KMS-11 (cell line): ENCODE measurements around the gene GALNS.
A peak's percentile ranks its signal among the peaks of the same experiment; 100 is the strongest.

Experiments used
- H2AFZ ChIP-seq: fragments of 200-600 bp; sonication (generic); 2 replicates; pipeline ENCODE4 v1.6.1; 2016; ENCODE audit warnings: antibody characterized with exemption, mixed run types, low read depth
- H3K27ac ChIP-seq: fragments of 200-600 bp; sonication (generic); 2 replicates; pipeline ENCODE4 v1.6.1; 2016; ENCODE audit warnings: mild to moderate bottlenecking, mixed run types
- H3K27me3 ChIP-seq: fragments of 200-600 bp; sonication (generic); 2 replicates; pipeline ENCODE4 v1.6.1; 2017; ENCODE audit warnings: mild to moderate bottlenecking, low read depth, mixed run types, moderate library complexity; ENCODE audit not compliant: insufficient read depth
- H3K36me3 ChIP-seq: fragments of 200-600 bp; sonication (generic); 2 replicates; pipeline ENCODE4 v1.6.1; 2017; ENCODE audit warnings: mild to moderate bottlenecking, mixed run types; ENCODE audit not compliant: insufficient read depth
- H3K4me1 ChIP-seq: fragments of 200-600 bp; sonication (generic); 2 replicates; pipeline ENCODE4 v1.6.1; 2016; ENCODE audit warnings: mild to moderate bottlenecking, low read depth, mixed run types; ENCODE audit not compliant: poor library complexity, severe bottlenecking
- H3K4me2 ChIP-seq: fragments of 200-600 bp; sonication (generic); 2 replicates; pipeline ENCODE4 v1.7.0; 2016; ENCODE audit warnings: mild to moderate bottlenecking, mixed run types
- H3K4me3 ChIP-seq: fragments of 200-600 bp; sonication (generic); IDR thresholded peaks from 2 replicates; pipeline ENCODE4 v1.6.1; 2017; ENCODE audit warnings: low read depth, low read length, mixed read lengths; ENCODE audit not compliant: insufficient read depth
- H3K79me2 ChIP-seq: fragments of 200-600 bp; sonication (generic); 2 replicates; pipeline ENCODE4 v1.6.1; 2016; ENCODE audit warnings: low read depth, mixed run types; ENCODE audit not compliant: insufficient read depth
- H3K9ac ChIP-seq: fragments of 200-600 bp; sonication (generic); 2 replicates; pipeline ENCODE4 v1.6.1; 2016; ENCODE audit warnings: mild to moderate bottlenecking, mixed run types
- H4K20me1 ChIP-seq: fragments of 200-600 bp; sonication (generic); 2 replicates; pipeline ENCODE4 v1.6.1; 2016; ENCODE audit warnings: mild to moderate bottlenecking, mixed run types; ENCODE audit not compliant: insufficient read depth
- TF ChIP-seq, protein P1 (sequence below): fragments of 200-600 bp; sonication (generic); conservative IDR thresholded peaks from 2 replicates; pipeline ENCODE4 v1.6.1; 2017; ENCODE audit warnings: low read depth, mild to moderate bottlenecking, antibody characterized with exemption, low read length, moderate library complexity, mixed read lengths

The GALNS gene

DNA sequence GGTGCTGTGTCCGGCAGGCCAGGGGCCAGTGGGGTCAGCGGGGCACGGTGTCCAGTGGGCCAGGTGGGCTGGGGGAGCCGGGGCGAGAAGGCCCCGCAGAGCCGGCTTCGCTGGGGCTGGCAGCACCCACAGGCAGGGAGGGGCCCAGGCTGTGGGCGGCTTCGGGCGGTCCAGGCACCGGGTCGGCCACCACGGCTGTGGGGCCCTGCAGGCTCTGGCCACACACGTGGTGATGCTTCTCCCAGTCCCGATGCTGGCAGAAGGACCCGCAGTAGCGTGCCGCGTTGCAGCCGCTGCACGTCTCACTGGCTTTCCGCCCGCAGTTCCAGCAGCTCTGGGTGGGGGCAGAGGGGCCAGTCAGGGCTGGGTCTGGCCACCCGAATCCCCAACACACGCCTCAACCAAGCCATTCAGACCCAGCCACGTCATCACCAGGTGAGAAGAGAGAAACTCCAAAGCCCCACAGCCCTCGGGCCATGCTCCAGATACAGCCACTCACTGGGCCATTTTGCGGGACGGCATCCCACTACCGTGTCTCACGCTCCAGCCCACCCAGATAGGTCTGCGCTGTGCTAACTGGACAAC, 20.3 kb upstream of the GALNS start:
- H3K4me3 ChIP-seq: no peak overlapping the region
- no peak overlapping the region for H3K9ac ChIP-seq
- TF ChIP-seq, protein P1, sequence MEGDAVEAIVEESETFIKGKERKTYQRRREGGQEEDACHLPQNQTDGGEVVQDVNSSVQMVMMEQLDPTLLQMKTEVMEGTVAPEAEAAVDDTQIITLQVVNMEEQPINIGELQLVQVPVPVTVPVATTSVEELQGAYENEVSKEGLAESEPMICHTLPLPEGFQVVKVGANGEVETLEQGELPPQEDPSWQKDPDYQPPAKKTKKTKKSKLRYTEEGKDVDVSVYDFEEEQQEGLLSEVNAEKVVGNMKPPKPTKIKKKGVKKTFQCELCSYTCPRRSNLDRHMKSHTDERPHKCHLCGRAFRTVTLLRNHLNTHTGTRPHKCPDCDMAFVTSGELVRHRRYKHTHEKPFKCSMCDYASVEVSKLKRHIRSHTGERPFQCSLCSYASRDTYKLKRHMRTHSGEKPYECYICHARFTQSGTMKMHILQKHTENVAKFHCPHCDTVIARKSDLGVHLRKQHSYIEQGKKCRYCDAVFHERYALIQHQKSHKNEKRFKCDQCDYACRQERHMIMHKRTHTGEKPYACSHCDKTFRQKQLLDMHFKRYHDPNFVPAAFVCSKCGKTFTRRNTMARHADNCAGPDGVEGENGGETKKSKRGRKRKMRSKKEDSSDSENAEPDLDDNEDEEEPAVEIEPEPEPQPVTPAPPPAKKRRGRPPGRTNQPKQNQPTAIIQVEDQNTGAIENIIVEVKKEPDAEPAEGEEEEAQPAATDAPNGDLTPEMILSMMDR: no peak
- no peaks in the 10 kb centered on the region for H3K36me3 ChIP-seq
- H3K4me1 ChIP-seq: peaks cover 15% of the 10 kb centered on the region
- no peaks in the 10 kb centered on the region for H4K20me1 ChIP-seq
- H2AFZ ChIP-seq: no peak overlapping the region
- H3K27me3 ChIP-seq: peaks cover 63% of the 10 kb centered on the region
- no peaks in the 10 kb centered on the region for H3K79me2 ChIP-seq
- H3K4me2 ChIP-seq: no peak overlapping the region
- no peak overlapping the region for H3K27ac ChIP-seq

DNA sequence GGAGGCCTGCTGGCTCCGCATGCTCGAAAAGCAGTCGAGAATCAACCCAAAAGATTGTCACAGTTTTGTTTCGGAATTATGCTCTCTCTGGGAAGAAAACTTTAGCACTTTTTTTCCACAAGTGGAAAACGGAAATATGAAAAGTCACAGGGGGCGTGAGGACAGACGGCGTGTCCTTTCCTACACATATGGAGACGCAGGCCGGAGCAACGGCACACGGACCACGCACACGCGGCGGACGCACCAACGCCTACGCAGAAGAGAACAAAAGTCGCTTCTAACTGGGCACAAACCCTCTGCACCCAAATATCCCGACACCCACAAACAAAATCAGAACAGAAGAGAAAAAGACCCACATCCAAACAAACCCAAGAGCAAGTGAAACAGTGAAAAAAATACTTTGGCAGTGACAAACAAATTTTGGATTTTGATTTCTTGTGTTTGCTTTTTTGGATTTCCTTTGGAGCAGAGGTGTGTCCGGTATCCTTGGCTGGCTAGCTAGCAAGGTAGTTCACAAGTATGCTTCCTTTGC, 19.0 kb upstream of the GALNS start:
- TF ChIP-seq, protein P1: no peak
- Histone ChIP-seq H3K36me3 (no peaks in the 10 kb centered on the region), H3K27me3 (peaks cover 76% of the 10 kb centered on the region)

DNA sequence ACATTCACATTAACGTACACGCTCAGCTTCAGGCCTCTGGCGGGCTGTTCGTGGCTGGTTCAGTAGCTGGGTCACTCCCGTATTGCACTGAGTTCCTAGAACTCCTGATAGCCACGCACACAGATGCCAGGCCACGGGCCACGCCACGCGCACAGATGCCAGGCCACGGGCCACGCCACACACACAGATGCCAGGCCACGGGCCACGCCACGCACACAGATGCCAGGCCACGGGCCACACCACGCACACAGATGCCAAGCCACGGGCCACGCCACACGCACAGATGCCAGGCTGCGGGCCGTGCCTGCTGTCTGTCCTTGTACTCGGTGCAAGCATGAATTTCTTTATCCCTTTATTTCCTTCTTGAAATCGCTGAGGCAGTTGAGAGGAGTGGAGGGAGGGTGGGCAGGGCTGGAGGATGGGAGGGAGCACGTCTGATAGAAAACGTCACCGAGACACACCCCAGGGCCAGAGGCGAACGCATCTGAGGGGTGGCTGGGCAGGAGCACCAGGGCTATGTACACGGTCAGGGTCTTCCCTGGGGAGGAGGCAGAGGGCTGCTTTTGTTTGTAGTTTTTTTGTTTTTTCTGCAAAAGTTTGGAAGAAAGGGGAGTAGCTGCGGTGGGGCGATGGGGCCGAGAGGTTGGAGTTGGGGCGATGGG, 18.3 kb upstream of the GALNS start:
- Histone ChIP-seq H3K27ac (no peak overlapping the region), H3K4me2 (no peak overlapping the region), H3K4me1 (peaks cover 15% of the 10 kb centered on the region), H3K27me3 (peaks cover 83% of the 10 kb centered on the region), H3K4me3 (no peak overlapping the region), H2AFZ (no peak overlapping the region), H4K20me1 (no peaks in the 10 kb centered on the region), H3K79me2 (no peaks in the 10 kb centered on the region), H3K36me3 (no peaks in the 10 kb centered on the region), H3K9ac (no peak overlapping the region)
- TF ChIP-seq, protein P1: no peak

More for the DNA sequence above, 19.0 kb upstream of the GALNS start:
- H3K4me3 ChIP-seq: no peak overlapping the region
- H3K4me1 ChIP-seq: peaks cover 15% of the 10 kb centered on the region
- no peak overlapping the region for H2AFZ ChIP-seq
- H3K79me2 ChIP-seq: no peaks in the 10 kb centered on the region
- H3K9ac ChIP-seq: no peak overlapping the region
- no peak overlapping the region for H3K27ac ChIP-seq
- peak overlapping the region; percentile 30; the same call in 1 of the 2 replicates for H3K4me2 ChIP-seq
- no peaks in the 10 kb centered on the region for H4K20me1 ChIP-seq

DNA sequence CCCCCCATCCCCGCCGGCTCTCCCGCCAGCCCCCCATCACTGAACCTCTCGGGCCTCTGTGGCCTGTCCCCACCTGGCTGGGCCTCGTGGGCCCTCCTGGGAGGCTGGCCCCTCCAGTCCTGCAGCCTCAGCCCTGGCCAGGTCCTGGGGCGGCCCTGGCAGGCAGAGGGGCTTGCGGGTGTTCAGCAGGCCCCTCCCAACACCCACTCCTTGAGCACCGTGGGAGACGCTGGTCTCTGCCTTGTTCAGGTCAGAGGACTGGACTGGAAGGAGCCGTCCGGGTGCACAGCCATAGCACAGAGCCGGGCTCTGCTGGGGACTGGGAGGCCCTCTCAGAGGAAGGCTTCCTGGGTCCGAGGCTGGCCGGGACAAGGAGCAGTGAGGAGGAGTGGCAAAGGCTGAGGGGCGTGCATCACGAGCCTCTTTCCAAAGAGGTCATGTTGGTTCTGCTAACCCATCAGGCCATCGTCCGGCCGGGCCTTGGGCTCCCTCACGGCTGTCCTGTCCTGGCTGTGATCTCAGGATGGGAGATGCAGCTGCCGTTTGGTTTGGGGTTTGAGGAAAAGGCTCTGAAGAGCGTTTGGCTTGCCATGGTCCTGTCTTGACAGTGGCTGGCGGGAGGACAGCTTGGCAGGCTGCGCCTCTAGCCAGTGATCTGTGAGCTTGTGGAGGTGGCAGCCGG, 16.0 kb upstream of the GALNS start:
- H3K79me2 ChIP-seq: no peaks in the 10 kb centered on the region
- TF ChIP-seq, protein P1: no peak
- H3K4me1 ChIP-seq: peaks cover 15% of the 10 kb centered on the region
- no peak overlapping the region for H3K27ac ChIP-seq
- no peak overlapping the region for H3K4me2 ChIP-seq
- no peak overlapping the region for H2AFZ ChIP-seq
- peaks cover 95% of the 10 kb centered on the region for H3K27me3 ChIP-seq
- H3K36me3 ChIP-seq: no peaks in the 10 kb centered on the region
- no peak overlapping the region for H3K9ac ChIP-seq
- H3K4me3 ChIP-seq: no peak overlapping the region
- H4K20me1 ChIP-seq: no peaks in the 10 kb centered on the region
